Measurements from ENCODE around the gene P3H3. TPM values are rescaled to one million over a fixed set of nuclear protein-coding genes. Genes with fewer than 3 reads are reported as not detected.
"Not testable (repeated sequence)": the region's sequence is repeated elsewhere in the genome, so short reads cannot be mapped to it uniquely, and the experiment has no call there.

The P3H3 gene
- total RNA-seq, 1 donor from 2014 or later, result not detected

DNA sequence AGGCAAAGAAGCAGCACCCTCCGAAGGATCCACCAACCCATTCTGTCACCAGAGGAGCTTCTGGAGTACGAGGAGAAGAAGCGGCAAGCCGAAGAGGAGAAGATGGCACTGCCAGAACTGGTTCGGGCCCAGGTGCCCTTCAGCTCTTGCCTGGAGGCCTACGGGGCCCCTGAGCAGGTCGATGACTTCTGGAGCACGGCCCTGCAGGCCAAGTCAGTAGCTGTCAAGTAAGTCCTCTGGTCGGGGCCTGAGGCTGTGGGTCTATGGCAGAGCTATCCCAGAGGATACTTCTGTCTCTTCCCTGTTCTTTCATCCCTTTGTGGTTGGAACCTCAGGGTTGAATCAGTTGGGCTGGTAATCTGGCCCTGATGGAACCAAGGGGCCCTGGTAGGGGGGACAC is 33.2 kb downstream of the P3H3 start:
- ATAC-seq (ENCODE audit: low read depth) (no peak), DNase-seq (no peak)
- Mint-ChIP-seq H3K4me1 (peaks cover 2% of the 10 kb centered on the region), H3K4me3 (no peak overlapping the region), H3K27me3 (no peaks in the 10 kb centered on the region), H3K36me3 (ENCODE audit: low read depth) (peaks cover 90% of the 10 kb centered on the region), H3K27ac (no peak overlapping the region), H3K9me3 (no peaks in the 10 kb centered on the region)
- no peak for TF ChIP-seq CTCF (IDR thresholded peaks at IDR 0.05)
- POLR2A ChIA-PET, result interaction anchor here (1.8 kb wide), 1 partner anchor 9 kb away, joined by 6 read pairs; the partner anchor contains the start of gene USP5
- CTCF ChIA-PET, result no interaction called here
- intact Hi-C loops (cut with micrococcal nuclease), result no loop called here

- Mint-ChIP-seq H3K36me3 (ENCODE audit: low read depth) (peaks cover 76% of the 10 kb centered on the region), H3K27ac (no peak overlapping the region), H3K4me1 (peaks cover 14% of the 10 kb centered on the region), H3K27me3 (no peaks in the 10 kb centered on the region), H3K4me3 (no peak overlapping the region), H3K9me3 (no peaks in the 10 kb centered on the region)
- intact Hi-C loops (cut with micrococcal nuclease), result no loop called here
- no peak for TF ChIP-seq CTCF (IDR thresholded peaks at IDR 0.05)
- ChIA-PET POLR2A (interaction anchor here (1.1 kb wide), 1 partner anchor 11 kb away, joined by 3 read pairs; the partner anchor contains the start of gene USP5), CTCF (interaction anchor here (0.6 kb wide), 1 partner anchor 70 kb away, joined by 3 read pairs; no protein-coding TSS in a partner anchor)
- ATAC-seq (ENCODE audit: low read depth) (no peak), DNase-seq (no peak)
Measured at GRCh38 chr12:6863033-6863432, 34.8 kb downstream of the P3H3 start.

- no peak overlapping the region for H3K27ac Mint-ChIP-seq
- no peaks in the 10 kb centered on the region for H3K9me3 Mint-ChIP-seq
- H3K4me3 Mint-ChIP-seq, result no peak overlapping the region
- H3K36me3 Mint-ChIP-seq (ENCODE audit: low read depth), result peaks cover 69% of the 10 kb centered on the region
- H3K4me1 Mint-ChIP-seq, result peaks cover 21% of the 10 kb centered on the region
- no peaks in the 10 kb centered on the region for H3K27me3 Mint-ChIP-seq
- intact Hi-C loops (cut with micrococcal nuclease), result no loop called here
- POLR2A ChIA-PET, result interaction anchor here (1.1 to 11.1 kb wide), 2 partner anchors 10 to 11 kb away, joined by 3 to 190 read pairs; partner anchors contain the start of genes CDCA3 and USP5
- ATAC-seq (ENCODE audit: low read depth) (no peak), DNase-seq (no peak)
- no peak for TF ChIP-seq CTCF (IDR thresholded peaks at IDR 0.05)
- CTCF ChIA-PET, result no interaction called here
Measured at GRCh38 chr12:6863586-6864321, 35.5 kb downstream of the P3H3 start.

- POLR2A ChIA-PET, result interaction anchor here (0.6 to 11.1 kb wide), 5 partner anchors 12 to 1071 kb away, joined by 4 to 190 read pairs (median 5); partner anchors contain the start of genes C12orf57, CDCA3, RNU7-1 and USP5
- H3K9me3 Mint-ChIP-seq; CTCF ChIA-PET; DNase-seq; intact Hi-C loops (cut with micrococcal nuclease); H3K27ac Mint-ChIP-seq; ATAC-seq (ENCODE audit: low read depth); H3K27me3 Mint-ChIP-seq; H3K4me3 Mint-ChIP-seq: not testable (repeated sequence)
- peaks cover 67% of the 10 kb centered on the region for H3K36me3 Mint-ChIP-seq (ENCODE audit: low read depth)
- peaks cover 31% of the 10 kb centered on the region for H3K4me1 Mint-ChIP-seq
Measured at GRCh38 chr12:6865307-6865706, 37.1 kb downstream of the P3H3 start.

GRCh38 chr12:6866163-6866919 is 38.1 kb downstream of the P3H3 start:
- DNase-seq (no peak), ATAC-seq (ENCODE audit: low read depth) (no peak)
- Mint-ChIP-seq H3K27me3 (no peaks in the 10 kb centered on the region), H3K4me3 (peak overlapping the region; percentile 89), H3K9me3 (no peaks in the 10 kb centered on the region), H3K36me3 (ENCODE audit: low read depth) (peaks cover 67% of the 10 kb centered on the region), H3K4me1 (peaks cover 40% of the 10 kb centered on the region), H3K27ac (peak overlapping the region; percentile 84)
- ChIA-PET POLR2A (interaction anchor here (0.8 to 11.1 kb wide), 11 partner anchors 11 to 273 kb away, joined by 3 to 190 read pairs (median 5); partner anchors contain the start of genes C12orf57, CDCA3, COPS7A and MLF2), CTCF (interaction anchor here (0.6 to 3.4 kb wide), 3 partner anchors 14 to 25 kb away, joined by 3 to 34 read pairs (median 6); partner anchors contain the start of genes CDCA3 and USP5)
- no peak for TF ChIP-seq CTCF (IDR thresholded peaks at IDR 0.05)
- intact Hi-C loops (cut with micrococcal nuclease), result loop anchor here (2.0 kb wide), 1 partner anchor 772 kb away; no protein-coding TSS in a partner anchor
